BLaER1 treated with 17β-estradiol and CSF1 and Interleukin-3, amounts not matched to agents 10 nM and 100 nM (cell line): ENCODE data around the gene PDE4C.
A peak's percentile ranks its signal among the peaks of the same experiment; 100 is the strongest.

Experiments
- H3K27ac ChIP-seq, 11 experiments: shearing (Covaris generic); formaldehyde crosslinking; 2 replicates each; pipeline ENCODE4 v1.8.1; 2022
- H3K27me3 ChIP-seq, 11 experiments: shearing (Covaris generic); formaldehyde crosslinking; 2 replicates each; pipeline ENCODE4 v1.8.1; 2022
- H3K36me3 ChIP-seq, 11 experiments: shearing (Covaris generic); formaldehyde crosslinking; 2 replicates each; pipeline ENCODE4 v1.8.1; 2022
- H3K4me1 ChIP-seq, 10 experiments: shearing (Covaris generic); formaldehyde crosslinking; 2 replicates each; pipeline ENCODE4 v1.8.1; 2022
- H3K4me2 ChIP-seq, 11 experiments: shearing (Covaris generic); formaldehyde crosslinking; 2 replicates each; pipeline ENCODE4 v1.8.1; 2022
- H3K4me3 ChIP-seq, 10 experiments: shearing (Covaris generic); formaldehyde crosslinking; 2 replicates each; pipeline ENCODE4 v1.8.1; 2022
- H3K9ac ChIP-seq, 11 experiments: shearing (Covaris generic); formaldehyde crosslinking; 2 replicates each; pipeline ENCODE4 v1.8.1; 2022
- H3K9me3 ChIP-seq, 11 experiments: shearing (Covaris generic); formaldehyde crosslinking; replicated peaks in 1 of 11; 2 replicates each; pipeline ENCODE4 v1.8.1; 2022
- H4K20me1 ChIP-seq, 11 experiments: shearing (Covaris generic); formaldehyde crosslinking; 2 replicates each; pipeline ENCODE4 v1.8.1; 2022
- Cebpa-rat ChIP-seq, 11 experiments: shearing (Covaris generic); IDR thresholded peaks; 2 replicates each; pipeline ENCODE4 v1.8.1; 2022

The PDE4C gene

GRCh38 chr19:18179957-18180356 is 46.3 kb downstream of the PDE4C start:
- no peaks in the 10 kb centered on the region for H3K9me3 ChIP-seq
- peak overlapping the region in 3 of 11 experiments; percentile 18 to 78 (median 73); a peak in 2 of 22 replicates for H3K9ac ChIP-seq
- H3K4me1 ChIP-seq = peaks cover 44 to 86% (median 74%) of the 10 kb centered on the region in 10 experiments
- H3K27me3 ChIP-seq = no peaks in the 10 kb centered on the region; a peak in 1 of 22 replicates
- H3K27ac ChIP-seq = peak overlapping the region in 9 of 11 experiments; percentile 83 to 93 (median 89); a peak in 17 of 22 replicates
- TF ChIP-seq Cebpa-rat (IDR thresholded peaks at IDR 0.05) = no peak
- H4K20me1 ChIP-seq = peaks cover 0 to 45% (median 25%) of the 10 kb centered on the region in 11 experiments; a peak in 15 of 22 replicates
- peak overlapping the region; percentile 80 to 100 (median 89); a peak in 20 of 22 replicates for H3K4me2 ChIP-seq
- peaks cover 0 to 77% (median 44%) of the 10 kb centered on the region in 11 experiments; a peak in 18 of 22 replicates for H3K36me3 ChIP-seq
- H3K4me3 ChIP-seq = no peak overlapping the region

- H3K4me2 ChIP-seq = peak overlapping the region; percentile 22 to 100 (median 98); a peak in 19 of 22 replicates
- peak overlapping the region in 6 of 11 experiments; percentile 1 to 34 (median 25); a peak in 9 of 22 replicates for H3K27ac ChIP-seq
- peaks cover 0 to 58% (median 34%) of the 10 kb centered on the region in 11 experiments; a peak in 15 of 22 replicates for H4K20me1 ChIP-seq
- H3K27me3 ChIP-seq = peaks cover 0 to 8% (median 0%) of the 10 kb centered on the region in 11 experiments; a peak in 3 of 22 replicates
- peak overlapping the region in 6 of 11 experiments; percentile 34 to 91 (median 88); a peak in 11 of 22 replicates for H3K9ac ChIP-seq
- TF ChIP-seq Cebpa-rat (IDR thresholded peaks at IDR 0.05) = no peak
- H3K9me3 ChIP-seq = no peaks in the 10 kb centered on the region
- peak overlapping the region in 7 of 10 experiments; percentile 70 to 96 (median 88); a peak in 12 of 20 replicates for H3K4me3 ChIP-seq
- H3K4me1 ChIP-seq = peaks cover 73 to 94% (median 89%) of the 10 kb centered on the region in 10 experiments
- H3K36me3 ChIP-seq = peaks cover 0 to 51% (median 47%) of the 10 kb centered on the region in 11 experiments; a peak in 18 of 22 replicates
Measured at GRCh38 chr19:18176367-18177310, 49.6 kb downstream of the PDE4C start.

- Histone ChIP-seq H4K20me1 (peaks cover 0 to 58% (median 34%) of the 10 kb centered on the region in 11 experiments; a peak in 15 of 22 replicates), H3K27me3 (peaks cover 0 to 8% (median 0%) of the 10 kb centered on the region in 11 experiments; a peak in 3 of 22 replicates), H3K27ac (peak overlapping the region in 5 of 11 experiments; percentile 8 to 98 (median 95); a peak in 9 of 22 replicates), H3K9ac (peak overlapping the region in 9 of 11 experiments; percentile 69 to 91 (median 87); a peak in 19 of 22 replicates), H3K4me2 (peak overlapping the region; percentile 89 to 100 (median 98)), H3K4me3 (peak overlapping the region in 9 of 10 experiments; percentile 70 to 96 (median 78); a peak in 18 of 20 replicates), H3K36me3 (peaks cover 0 to 50% (median 47%) of the 10 kb centered on the region in 11 experiments; a peak in 18 of 22 replicates), H3K9me3 (no peaks in the 10 kb centered on the region), H3K4me1 (peaks cover 73 to 95% (median 91%) of the 10 kb centered on the region in 10 experiments)
- no peak for TF ChIP-seq Cebpa-rat (IDR thresholded peaks at IDR 0.05)
Measured at GRCh38 chr19:18174983-18175382, 51.3 kb downstream of the PDE4C start.
